ENCODE data around the gene WDR46.

DNA sequence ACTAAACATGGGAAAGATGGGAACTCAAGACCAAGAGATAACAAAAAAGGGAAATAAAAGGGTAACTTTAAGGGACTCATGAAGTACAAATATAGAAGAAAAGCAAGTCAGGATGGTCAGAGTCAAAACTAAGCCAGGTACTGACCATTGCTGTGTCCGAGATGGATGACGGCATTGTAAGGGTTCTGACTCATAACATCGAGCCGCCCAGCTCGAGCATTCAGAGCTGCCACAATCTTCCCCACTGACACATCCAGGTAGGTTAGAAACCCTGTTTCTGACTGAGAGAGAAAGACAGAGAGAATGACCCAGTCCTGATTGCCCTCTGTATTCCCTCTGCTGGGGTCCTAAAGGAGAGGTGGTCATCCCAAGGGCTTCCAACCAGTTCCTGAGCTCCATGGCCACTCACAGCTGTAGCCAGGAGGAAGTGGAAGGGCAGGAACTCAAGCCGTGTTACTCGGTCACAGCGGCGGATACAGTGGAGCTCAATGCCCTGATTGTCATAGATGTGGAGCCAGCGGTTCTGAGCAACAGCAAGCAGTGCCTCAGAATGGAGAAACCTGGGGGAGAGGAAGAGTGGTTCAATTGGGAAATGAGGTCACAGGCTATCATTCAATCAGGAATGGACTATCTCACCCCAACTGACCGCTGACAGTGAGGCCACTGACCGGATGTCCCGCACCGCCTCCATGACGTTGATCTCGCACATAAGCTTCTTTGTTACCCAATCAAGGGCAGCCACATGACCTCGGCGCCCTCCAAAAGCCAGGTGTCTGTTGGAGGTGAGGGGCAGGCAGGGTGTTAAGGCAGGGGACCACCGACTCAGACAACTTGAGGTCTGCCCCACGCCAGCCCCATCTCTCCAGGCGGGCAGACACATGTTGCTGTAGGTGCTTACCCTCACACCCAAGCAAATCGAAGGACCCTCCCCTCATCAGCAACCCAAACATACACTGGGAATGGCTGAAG lies 1.8 kb downstream of the WDR46 start:
- no peak for TF ChIP-seq CHD2 (IDR thresholded peaks at IDR 0.05; ENCODE audit: low read length)
- no peak for TF ChIP-seq RNF2 (IDR thresholded peaks at IDR 0.05; ENCODE audit: borderline replicate concordance, low read depth, low read length, missing control alignments, poor library complexity, severe bottlenecking)
- no peak for TF ChIP-seq TEAD4 (IDR thresholded peaks at IDR 0.05; ENCODE audit: low read depth, low read length)
- no peak for TF ChIP-seq EGR1 (IDR thresholded peaks at IDR 0.05; ENCODE audit: borderline replicate concordance, low read depth, low read length)
- no peak for TF ChIP-seq CHD1 (IDR thresholded peaks at IDR 0.05; ENCODE audit: low read depth, low read length)
